Breast epithelium (tissue), 4 donors: Measurements from ENCODE around the gene EVL. TPM values are rescaled to one million over a fixed set of nuclear protein-coding genes. Genes with fewer than 3 reads are reported as not detected.

Experiments used
- DNase-seq, 2 donors: peaks; one replicate each; pipeline ENCODE4 v3.0.0-alpha.2; 2019; ENCODE audit warnings: low spot score in 2 of 2
- H3K27ac ChIP-seq, 2 donors: fragments of 200-600 bp; sonication (generic) in 1 of 2; one replicate each; pipeline ENCODE4 v1.5.1; 2016 to 2019; ENCODE audit warnings: mild to moderate bottlenecking in 1 of 2
- H3K27me3 ChIP-seq, 2 donors: fragments of 200-600 bp; sonication (generic) in 1 of 2; one replicate each; pipeline versions ENCODE4 v1.5.1 to v1.6.0; 2017 to 2019; ENCODE audit warnings: control low read depth in 1 of 2, mild to moderate bottlenecking in 1 of 2
- H3K36me3 ChIP-seq: fragments of 200-600 bp; one replicate; pipeline ENCODE4 v1.5.1; 2019
- H3K4me1 ChIP-seq, 2 donors: fragments of 200-600 bp; sonication (generic); one replicate each; pipeline ENCODE4 v1.5.1; 2016 to 2019; ENCODE audit warnings: control low read depth in 1 of 2
- H3K4me3 ChIP-seq, 3 donors: fragments of 200-600 bp; sonication (generic); 1 replicate in 2 of 3; 2 replicates in 1 of 3; pipeline ENCODE4 v1.5.1; 2016 to 2019; ENCODE audit warnings: mild to moderate bottlenecking in 3 of 3, moderate library complexity in 2 of 3
- H3K9me3 ChIP-seq, 2 donors: fragments of 200-600 bp; sonication (generic) in 1 of 2; one replicate each; pipeline ENCODE4 v1.5.1; 2016 to 2019; ENCODE audit warnings: control low read depth in 1 of 2
- POLR2A ChIP-seq: fragments of 450-650 bp; IDR thresholded peaks from one replicate; pipeline ENCODE4 v1.6.1; 2016; ENCODE audit warnings: antibody characterized with exemption, mild to moderate bottlenecking, moderate library complexity
- POLR2AphosphoS5 ChIP-seq, 3 donors: sonication (generic); formaldehyde crosslinking; IDR thresholded peaks; one replicate each; pipeline ENCODE4 v1.6.1; 2017; ENCODE audit warnings: antibody characterized with exemption in 3 of 3
- intact Hi-C: fragments of 100-400 bp; cut with DNase I; formaldehyde crosslinking; loops from one replicate; pipeline ENCODE4 v1.15.1; 2023; ENCODE audit warnings: low total_unique reads
- total RNA-seq, 3 donors: library from RNA; depleted of rRNA; stranded (reverse); fragments of >200 nt; gene quantifications; one replicate each; pipeline ENCODE4 v1.1.0, GENCODE V29; 2016
- TF ChIP-seq, protein P1 (sequence below), 3 donors: fragments of 450-650 bp; IDR thresholded peaks; one replicate each; pipeline ENCODE4 v1.5.1; 2016 to 2017; ENCODE audit warnings: antibody characterized with exemption in 3 of 3, mild to moderate bottlenecking in 3 of 3, moderate library complexity in 3 of 3

The EVL gene
- total RNA-seq, 3 donors from 2014 or later: 50.7 to 116 (median 107) TPM

DNA sequence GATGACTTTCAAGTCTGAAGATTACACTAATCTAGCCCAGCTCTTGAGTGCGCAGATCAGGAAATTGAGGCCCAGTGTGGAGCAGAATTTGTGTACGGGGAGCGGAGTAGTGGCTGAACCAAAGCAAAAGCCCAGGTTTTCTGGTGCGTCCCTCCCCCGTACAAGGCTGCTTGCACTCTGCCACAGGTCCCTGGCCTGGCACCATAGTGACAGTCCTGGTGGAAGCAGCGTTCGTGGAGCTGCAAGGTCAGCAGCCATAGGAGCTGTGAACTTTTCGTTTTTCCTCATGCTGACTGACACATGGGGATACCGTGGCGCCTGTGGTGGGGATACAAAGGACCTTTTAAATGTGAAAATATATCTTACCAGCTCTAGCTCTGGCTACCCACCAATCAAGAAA lies 1.7 kb downstream of the EVL start:
- Histone ChIP-seq H3K4me1 (no peaks in the 10 kb centered on the region), H3K4me3 (peak overlapping the region in 1 of 3 donors; percentile 11), H3K36me3 (no peaks in the 10 kb centered on the region), H3K27ac (peak overlapping the region; percentile 70 to 76), H3K9me3 (no peaks in the 10 kb centered on the region), H3K27me3 (no peaks in the 10 kb centered on the region)
- intact Hi-C loops: no loop called here
- TF ChIP-seq, protein P1, sequence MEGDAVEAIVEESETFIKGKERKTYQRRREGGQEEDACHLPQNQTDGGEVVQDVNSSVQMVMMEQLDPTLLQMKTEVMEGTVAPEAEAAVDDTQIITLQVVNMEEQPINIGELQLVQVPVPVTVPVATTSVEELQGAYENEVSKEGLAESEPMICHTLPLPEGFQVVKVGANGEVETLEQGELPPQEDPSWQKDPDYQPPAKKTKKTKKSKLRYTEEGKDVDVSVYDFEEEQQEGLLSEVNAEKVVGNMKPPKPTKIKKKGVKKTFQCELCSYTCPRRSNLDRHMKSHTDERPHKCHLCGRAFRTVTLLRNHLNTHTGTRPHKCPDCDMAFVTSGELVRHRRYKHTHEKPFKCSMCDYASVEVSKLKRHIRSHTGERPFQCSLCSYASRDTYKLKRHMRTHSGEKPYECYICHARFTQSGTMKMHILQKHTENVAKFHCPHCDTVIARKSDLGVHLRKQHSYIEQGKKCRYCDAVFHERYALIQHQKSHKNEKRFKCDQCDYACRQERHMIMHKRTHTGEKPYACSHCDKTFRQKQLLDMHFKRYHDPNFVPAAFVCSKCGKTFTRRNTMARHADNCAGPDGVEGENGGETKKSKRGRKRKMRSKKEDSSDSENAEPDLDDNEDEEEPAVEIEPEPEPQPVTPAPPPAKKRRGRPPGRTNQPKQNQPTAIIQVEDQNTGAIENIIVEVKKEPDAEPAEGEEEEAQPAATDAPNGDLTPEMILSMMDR (IDR thresholded peaks at IDR 0.05): no peak
- TF ChIP-seq POLR2A (no peak), POLR2AphosphoS5 (IDR thresholded peaks at IDR 0.05) (no peak)
- DNase-seq: no peak

- H3K4me3 ChIP-seq: no peak overlapping the region
- H3K27me3 ChIP-seq: no peaks in the 10 kb centered on the region
- H3K4me1 ChIP-seq: no peaks in the 10 kb centered on the region
- H3K27ac ChIP-seq: peak overlapping the region; percentile 70 to 76
- H3K9me3 ChIP-seq: no peaks in the 10 kb centered on the region
- intact Hi-C loops: no loop called here
- TF ChIP-seq POLR2A (no peak), POLR2AphosphoS5 (IDR thresholded peaks at IDR 0.05) (no peak)
- TF ChIP-seq, protein P1 (IDR thresholded peaks at IDR 0.05): no peak
- no peaks in the 10 kb centered on the region for H3K36me3 ChIP-seq
- no peak for DNase-seq
Measured at GRCh38 chr14:100067481-100067880, 2.3 kb downstream of the EVL start.

- H3K4me3 ChIP-seq: peak overlapping the region in 1 of 3 donors; percentile 25
- peak overlapping the region; percentile 70 to 76 for H3K27ac ChIP-seq
- no peaks in the 10 kb centered on the region for H3K9me3 ChIP-seq
- TF ChIP-seq POLR2AphosphoS5 (IDR thresholded peaks at IDR 0.05): peak in 1 of 3 donors; percentile 19
- TF ChIP-seq, protein P1 (IDR thresholded peaks at IDR 0.05): no peak
- intact Hi-C loops: no loop called here
- peaks cover 0 to under 1% of the 10 kb centered on the region in 2 donors for H3K4me1 ChIP-seq
- peak in 1 of 2 donors; percentile 33 for DNase-seq
- no peaks in the 10 kb centered on the region for H3K27me3 ChIP-seq
- no peaks in the 10 kb centered on the region for H3K36me3 ChIP-seq
Measured at GRCh38 chr14:100067971-100068959, 3.0 kb downstream of the EVL start.

GRCh38 chr14:100069161-100069800 lies 4.1 kb downstream of the EVL start:
- H3K9me3 ChIP-seq: no peaks in the 10 kb centered on the region
- H3K4me3 ChIP-seq: no peak overlapping the region
- peak overlapping the region; percentile 70 to 76 for H3K27ac ChIP-seq
- no peak for TF ChIP-seq POLR2AphosphoS5 (IDR thresholded peaks at IDR 0.05)
- TF ChIP-seq POLR2A: no peak
- TF ChIP-seq, protein P1 (IDR thresholded peaks at IDR 0.05): no peak
- peaks cover 7 to 9% of the 10 kb centered on the region in 2 donors for H3K4me1 ChIP-seq
- no peak for DNase-seq
- H3K27me3 ChIP-seq: no peaks in the 10 kb centered on the region
- no peaks in the 10 kb centered on the region for H3K36me3 ChIP-seq
- intact Hi-C loops: no loop called here

DNA sequence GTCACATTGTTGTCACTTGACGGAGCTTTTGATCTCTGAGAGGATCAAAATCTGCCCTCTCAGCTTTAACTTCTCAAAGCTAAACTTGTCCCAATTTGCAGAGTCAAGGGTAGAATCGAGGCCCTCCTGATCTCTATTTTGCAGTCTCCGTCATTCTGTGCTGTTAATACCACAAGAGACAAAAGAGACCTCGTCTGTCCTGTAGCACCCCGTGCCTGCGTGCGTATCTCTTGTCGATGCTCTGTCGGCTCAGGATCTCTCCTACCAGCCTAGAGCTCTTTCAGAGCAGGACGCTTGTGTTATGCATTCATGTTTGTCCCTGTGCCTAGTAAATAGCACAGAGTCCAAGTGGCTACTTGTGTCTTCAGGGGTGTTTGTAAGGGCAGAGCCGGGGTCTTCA lies 5.1 kb downstream of the EVL start:
- intact Hi-C loops: no loop called here
- no peaks in the 10 kb centered on the region for H3K27me3 ChIP-seq
- H3K4me1 ChIP-seq: peaks cover 7 to 9% of the 10 kb centered on the region in 2 donors
- TF ChIP-seq, protein P1 (IDR thresholded peaks at IDR 0.05): no peak
- no peak for TF ChIP-seq POLR2AphosphoS5 (IDR thresholded peaks at IDR 0.05)
- TF ChIP-seq POLR2A: no peak
- no peak for DNase-seq
- no peaks in the 10 kb centered on the region for H3K36me3 ChIP-seq
- H3K4me3 ChIP-seq: no peak overlapping the region
- no peaks in the 10 kb centered on the region for H3K9me3 ChIP-seq
- H3K27ac ChIP-seq: no peak overlapping the region
